SK-N-SH treated with all-trans-retinoic acid at 6 μM for 48 hours (cell line): ENCODE data around the gene SH3TC1.

Experiments used
- ATAC-seq: fragments of 200-7000 bp; cut with Tn5 transposase; 3 replicates; pipeline ENCODE4 v1.9.1; 2020; ENCODE audit warnings: mild to moderate bottlenecking, moderate library complexity
- ARNTL ChIP-seq: fragments of 450-650 bp; formaldehyde crosslinking; IDR thresholded peaks from 2 replicates; pipeline ENCODE4 v1.5.0; 2020; ENCODE audit warnings: low read depth, mild to moderate bottlenecking, moderate library complexity, borderline replicate concordance
- BACH2 ChIP-seq: fragments of 250-450 bp; sonication (Bioruptor Pico); IDR thresholded peaks from 2 replicates; pipeline ENCODE4 v1.9.0; 2021; ENCODE audit warnings: mild to moderate bottlenecking, borderline replicate concordance
- CREB5 ChIP-seq: fragments of 250-450 bp; sonication (Bioruptor Pico); IDR thresholded peaks from 2 replicates; pipeline ENCODE4 v1.5.1; 2020; ENCODE audit warnings: low read depth, mild to moderate bottlenecking, moderate library complexity
- CSDC2 ChIP-seq: fragments of 250-450 bp; sonication (Bioruptor Pico); IDR thresholded peaks from 2 replicates; pipeline ENCODE4 v1.5.0; 2020; ENCODE audit warnings: mild to moderate bottlenecking, moderate library complexity
- CSRNP3 ChIP-seq: fragments of 250-450 bp; sonication (Bioruptor Pico); IDR thresholded peaks from 2 replicates; pipeline ENCODE4 v1.5.1; 2021; ENCODE audit warnings: mild to moderate bottlenecking, moderate library complexity
- ESRRG ChIP-seq: fragments of 250-450 bp; sonication (Bioruptor Pico); IDR thresholded peaks from 2 replicates; pipeline ENCODE4 v1.6.1; 2021; ENCODE audit warnings: mild to moderate bottlenecking
- GLIS3 ChIP-seq: fragments of 250-450 bp; sonication (Bioruptor Pico); IDR thresholded peaks from 2 replicates; pipeline ENCODE4 v1.5.0; 2020; ENCODE audit warnings: mild to moderate bottlenecking, moderate library complexity
- OSR1 ChIP-seq: fragments of 250-450 bp; sonication (Bioruptor Pico); IDR thresholded peaks from 2 replicates; pipeline ENCODE4 v1.8.0; 2022; ENCODE audit warnings: moderate library complexity, mild to moderate bottlenecking, inconsistent platforms
- PATZ1 ChIP-seq: fragments of 250-450 bp; sonication (Bioruptor Pico); IDR thresholded peaks from 2 replicates; pipeline ENCODE4 v1.8.0; 2020; ENCODE audit warnings: mild to moderate bottlenecking, moderate library complexity, borderline replicate concordance
- PPARA ChIP-seq: fragments of 250-450 bp; sonication (Bioruptor Pico); IDR thresholded peaks from 2 replicates; pipeline ENCODE4 v1.5.0; 2020; ENCODE audit warnings: mild to moderate bottlenecking, borderline replicate concordance
- RARB ChIP-seq: fragments of 250-450 bp; sonication (Bioruptor Pico); IDR thresholded peaks from 2 replicates; pipeline ENCODE4 v1.8.0; 2021; ENCODE audit warnings: mild to moderate bottlenecking, moderate library complexity
- SNAI2 ChIP-seq: fragments of 250-450 bp; sonication (Bioruptor Pico); IDR thresholded peaks from 2 replicates; pipeline ENCODE4 v1.5.0; 2020; ENCODE audit warnings: mild to moderate bottlenecking, moderate library complexity
- TCF4 ChIP-seq: fragments of 250-450 bp; sonication (Bioruptor Pico); IDR thresholded peaks from 2 replicates; pipeline ENCODE4 v1.8.0; 2021; ENCODE audit warnings: mild to moderate bottlenecking, moderate library complexity, borderline replicate concordance
- TOX ChIP-seq: fragments of 250-450 bp; sonication (Bioruptor Pico); IDR thresholded peaks from 2 replicates; pipeline ENCODE4 v1.8.0; 2021; ENCODE audit warnings: mild to moderate bottlenecking, moderate library complexity, borderline replicate concordance
- TSHZ2 ChIP-seq: fragments of 250-450 bp; sonication (Bioruptor Pico); IDR thresholded peaks from 2 replicates; pipeline ENCODE4 v1.5.0; 2020; ENCODE audit warnings: mild to moderate bottlenecking, moderate library complexity
- ZC3H10 ChIP-seq: fragments of 250-450 bp; sonication (Bioruptor Pico); IDR thresholded peaks from 2 replicates; pipeline ENCODE4 v1.5.1; 2021; ENCODE audit warnings: mild to moderate bottlenecking, moderate library complexity
- ZFP3 ChIP-seq: fragments of 250-450 bp; sonication (Bioruptor Pico); IDR thresholded peaks from 2 replicates; pipeline ENCODE4 v1.5.0; 2020; ENCODE audit warnings: mild to moderate bottlenecking, moderate library complexity
- ZFP30 ChIP-seq: fragments of 450-650 bp; formaldehyde crosslinking; IDR thresholded peaks from 2 replicates; pipeline ENCODE4 v1.5.0; 2022; ENCODE audit warnings: mild to moderate bottlenecking, moderate library complexity
- ZNF565 ChIP-seq: fragments of 450-650 bp; formaldehyde crosslinking; conservative IDR thresholded peaks from 2 replicates; pipeline ENCODE4 v1.5.0; 2020; ENCODE audit warnings: low read depth, mild to moderate bottlenecking, moderate library complexity
- ZNF70 ChIP-seq: fragments of 450-650 bp; formaldehyde crosslinking; IDR thresholded peaks from 2 replicates; pipeline ENCODE4 v1.5.0; 2020; ENCODE audit warnings: mild to moderate bottlenecking, moderate library complexity
- ZNF8 ChIP-seq: fragments of 450-650 bp; formaldehyde crosslinking; IDR thresholded peaks from 2 replicates; pipeline ENCODE4 v1.5.0; 2020; ENCODE audit warnings: mild to moderate bottlenecking, moderate library complexity

SH3TC1 gene

GRCh38 chr4:8198206-8198905 is 734 bp upstream of the SH3TC1 start:
- no peak for ATAC-seq

GRCh38 chr4:8199594-8200301 is 658 bp downstream of the SH3TC1 start:
- ATAC-seq: peak; percentile 6

More at GRCh38 chr4:8198206-8198905, 734 bp upstream of the SH3TC1 start:
- TF ChIP-seq RARB (CRISPR knock-in tag) (no peak), CSDC2 (CRISPR knock-in tag) (no peak), ZNF70 (CRISPR knock-in tag) (no peak), ZNF565 (CRISPR knock-in tag) (no peak), TOX (CRISPR knock-in tag) (no peak)

GRCh38 chr4:8200302-8200975 is 1.3 kb downstream of the SH3TC1 start:
- no peak for ATAC-seq

More at GRCh38 chr4:8199594-8200301, 658 bp downstream of the SH3TC1 start:
- no peak for TF ChIP-seq CSDC2 (CRISPR knock-in tag)
- TF ChIP-seq TCF4 (CRISPR knock-in tag): no peak
- TF ChIP-seq GLIS3 (CRISPR knock-in tag): no peak
- TF ChIP-seq ZNF8 (CRISPR knock-in tag): no peak
- TF ChIP-seq ZC3H10 (CRISPR knock-in tag): no peak
- no peak for TF ChIP-seq ARNTL (CRISPR knock-in tag)
- no peak for TF ChIP-seq ZNF565 (CRISPR knock-in tag)

GRCh38 chr4:8201321-8201781 is 2.3 kb downstream of the SH3TC1 start:
- no peak for TF ChIP-seq TOX (CRISPR knock-in tag)
- TF ChIP-seq CREB5: no peak
- no peak for TF ChIP-seq SNAI2 (CRISPR knock-in tag)
- TF ChIP-seq ZFP3: no peak
- no peak for TF ChIP-seq GLIS3 (CRISPR knock-in tag)
- no peak for TF ChIP-seq PPARA
- no peak for TF ChIP-seq ZNF565 (CRISPR knock-in tag)
- no peak for TF ChIP-seq ZC3H10 (CRISPR knock-in tag)
- no peak for TF ChIP-seq CSDC2 (CRISPR knock-in tag)
- TF ChIP-seq PATZ1 (CRISPR knock-in tag): no peak
- TF ChIP-seq OSR1 (CRISPR knock-in tag): no peak
- no peak for TF ChIP-seq TSHZ2 (CRISPR knock-in tag)
- TF ChIP-seq TCF4 (CRISPR knock-in tag): no peak
- no peak for TF ChIP-seq ZNF8 (CRISPR knock-in tag)
- no peak for ATAC-seq

More at GRCh38 chr4:8200302-8200975, 1.3 kb downstream of the SH3TC1 start:
- TF ChIP-seq ZNF8 (CRISPR knock-in tag) (no peak), ZC3H10 (CRISPR knock-in tag) (no peak), ZFP30 (CRISPR knock-in tag) (no peak), ESRRG (CRISPR knock-in tag) (no peak), CSRNP3 (CRISPR knock-in tag) (no peak), TCF4 (CRISPR knock-in tag) (no peak), RARB (CRISPR knock-in tag) (no peak), BACH2 (no peak), PATZ1 (CRISPR knock-in tag) (no peak)
